GM18508 (cell line): Measurements from ENCODE around the gene AKAP7.
A peak's percentile ranks its signal among the peaks of the same experiment; 100 is the strongest.
"Not testable (repeated sequence)": the region's sequence is repeated elsewhere in the genome, so short reads cannot be mapped to it uniquely, and the experiment has no call there.

Experiments used
- ATAC-seq: cut with Tn5 transposase; IDR thresholded peaks from one replicate; pipeline ENCODE4 v1.9.1; 2021; ENCODE audit warnings: moderate number of reproducible peaks; ENCODE audit not compliant: insufficient read depth, unreplicated experiment

The AKAP7 gene

DNA sequence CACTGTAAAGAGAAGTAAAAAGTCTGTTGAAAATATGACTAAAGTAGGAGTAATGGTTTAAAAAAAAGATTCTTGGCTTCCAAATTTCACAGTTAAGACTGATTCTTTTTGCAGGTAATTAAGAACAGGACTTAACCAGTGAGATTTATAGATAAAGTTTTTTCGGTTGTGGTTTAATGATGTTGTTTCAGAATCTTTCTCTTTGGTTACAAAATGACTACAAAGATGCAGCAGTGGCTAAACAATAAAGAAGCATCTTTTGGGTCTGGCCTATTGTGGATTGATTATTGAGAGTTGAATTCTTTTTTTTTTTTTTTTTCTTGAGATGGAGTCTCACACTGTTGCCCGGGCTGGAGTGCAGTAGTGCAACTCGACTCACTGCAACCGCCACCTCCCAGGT is 109.7 kb downstream of the AKAP7 start:
- no peak for ATAC-seq

DNA sequence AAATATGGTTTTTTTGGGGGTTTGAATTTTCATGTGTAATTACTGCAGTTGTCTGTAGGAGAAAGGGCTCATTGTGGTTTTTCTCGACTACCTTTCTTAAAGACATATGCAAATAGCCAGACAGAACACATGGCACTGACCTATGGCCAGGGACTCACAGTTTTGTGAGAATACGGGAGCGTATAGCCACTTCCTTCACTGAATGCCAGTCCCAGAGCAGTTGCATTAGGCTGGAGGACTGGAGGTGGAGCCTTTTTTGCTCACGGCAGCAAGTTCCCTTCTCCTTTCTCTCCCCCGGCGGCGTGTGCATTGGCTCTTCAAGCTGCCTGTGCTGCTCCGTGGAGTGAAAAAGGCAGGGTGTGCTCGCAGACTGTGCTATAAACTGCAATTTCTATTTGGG is 114.9 kb downstream of the AKAP7 start:
- ATAC-seq, result peak; percentile 72

- no peak for ATAC-seq
Measured at GRCh38 chr6:131250936-131251335, 115.7 kb downstream of the AKAP7 start.

- no peak for ATAC-seq
Measured at GRCh38 chr6:131251590-131252199, 116.4 kb downstream of the AKAP7 start.

- ATAC-seq, result no peak
Measured at GRCh38 chr6:131255434-131255833, 120.2 kb downstream of the AKAP7 start.

DNA sequence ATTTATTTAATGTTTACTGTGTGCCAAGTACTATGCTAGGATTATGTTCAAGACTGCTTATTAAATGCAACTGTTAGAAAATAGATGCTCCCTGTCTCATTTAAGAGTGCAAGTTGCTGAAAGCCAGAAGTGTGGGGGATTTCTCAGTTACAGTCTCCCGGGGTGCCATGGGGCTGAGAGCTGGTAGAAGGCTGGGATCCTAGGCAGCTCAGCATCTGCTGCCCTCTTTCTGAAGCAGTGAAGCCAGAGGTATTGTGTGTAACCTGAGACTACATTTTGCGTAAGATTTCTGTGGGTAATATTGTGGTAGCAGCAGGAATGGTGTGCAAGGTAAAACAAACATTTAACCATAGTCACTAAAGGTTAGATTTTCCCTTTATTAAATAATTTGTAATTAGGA is 120.6 kb downstream of the AKAP7 start:
- ATAC-seq, result no peak

- no peak for ATAC-seq
Measured at GRCh38 chr6:131257104-131257503, 121.8 kb downstream of the AKAP7 start.

GRCh38 chr6:131258010-131258652 is 122.9 kb downstream of the AKAP7 start:
- ATAC-seq, result no peak

DNA sequence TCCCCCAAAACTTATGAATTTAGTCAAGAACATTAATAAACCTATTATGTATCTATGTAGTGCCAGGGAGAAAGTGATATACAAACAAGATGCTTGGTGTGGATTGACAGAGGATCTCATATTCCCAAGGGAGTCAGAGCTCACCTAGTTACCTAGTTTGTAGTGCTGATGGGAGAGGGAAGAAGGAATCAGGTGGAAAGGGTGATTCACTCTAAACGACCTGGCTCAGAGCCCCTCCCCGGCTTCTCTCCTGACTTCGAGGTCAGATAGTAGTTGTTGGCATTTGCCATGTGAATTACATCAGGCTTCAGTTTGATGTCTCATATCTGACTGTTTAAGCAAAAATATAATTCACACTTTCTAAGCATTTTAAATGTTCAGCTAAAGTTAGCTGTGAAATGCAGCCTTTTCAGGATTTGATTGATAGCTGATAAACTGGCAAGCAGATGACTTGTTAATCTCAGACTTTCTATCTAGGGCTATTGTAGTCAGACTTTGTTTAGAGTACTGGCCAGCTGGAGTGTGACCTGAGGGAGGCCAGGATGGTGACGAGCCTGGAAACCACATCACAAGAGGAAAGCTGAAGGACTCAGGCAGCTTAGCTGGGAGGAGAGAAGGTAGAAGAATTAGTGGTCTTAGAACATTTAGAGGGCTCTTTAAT is 123.7 kb downstream of the AKAP7 start:
- no peak for ATAC-seq

- not testable (repeated sequence) for ATAC-seq
Measured at GRCh38 chr6:131260960-131261359, 125.7 kb downstream of the AKAP7 start.

GRCh38 chr6:131262060-131262459 is 126.8 kb downstream of the AKAP7 start:
- no peak for ATAC-seq

DNA sequence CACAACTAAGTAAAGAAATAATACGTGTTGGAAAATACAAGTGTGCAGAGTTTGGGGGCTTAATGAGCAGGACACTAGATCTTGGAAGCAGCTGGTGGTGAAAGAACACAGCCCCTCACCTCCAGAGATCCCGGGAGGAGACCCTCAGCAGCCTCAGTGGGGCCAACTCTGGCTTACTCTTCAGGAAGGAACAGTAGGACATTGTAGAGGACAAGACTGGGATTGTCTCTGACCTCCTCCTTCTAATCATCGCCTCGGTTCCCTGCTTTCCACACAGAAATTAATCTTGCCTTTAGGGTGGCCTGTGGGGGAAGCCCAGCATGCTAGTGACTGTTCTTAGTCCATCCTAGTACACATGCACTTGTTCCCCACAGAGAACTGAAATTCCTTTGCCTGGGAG is 130.7 kb downstream of the AKAP7 start:
- ATAC-seq, result no peak

DNA sequence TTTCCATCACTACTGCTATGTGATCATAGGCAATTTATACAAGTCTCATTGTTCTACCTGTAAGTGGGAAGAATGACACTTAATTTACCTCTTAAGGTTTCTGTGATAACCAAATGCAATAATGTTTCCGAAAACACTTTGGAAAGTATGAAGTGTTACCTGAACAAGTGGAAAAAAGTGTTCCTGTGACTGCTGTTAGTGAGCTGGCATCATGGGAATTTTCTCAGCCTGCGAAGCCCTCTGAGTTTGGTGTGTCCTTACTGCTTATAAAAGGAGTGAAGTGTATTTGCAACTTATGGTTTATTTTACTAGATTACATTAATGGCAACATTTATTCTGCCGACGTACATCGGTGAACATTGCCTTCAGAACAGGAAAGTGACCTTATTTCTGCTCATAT is 133.0 kb downstream of the AKAP7 start:
- no peak for ATAC-seq

GRCh38 chr6:131269565-131270391 is 134.5 kb downstream of the AKAP7 start:
- no peak for ATAC-seq

GRCh38 chr6:131270534-131270933 is 135.3 kb downstream of the AKAP7 start:
- no peak for ATAC-seq

GRCh38 chr6:131275273-131275672 is 140.0 kb downstream of the AKAP7 start:
- ATAC-seq, result no peak

- no peak for ATAC-seq
Measured at GRCh38 chr6:131277591-131277990, 142.3 kb downstream of the AKAP7 start.

DNA sequence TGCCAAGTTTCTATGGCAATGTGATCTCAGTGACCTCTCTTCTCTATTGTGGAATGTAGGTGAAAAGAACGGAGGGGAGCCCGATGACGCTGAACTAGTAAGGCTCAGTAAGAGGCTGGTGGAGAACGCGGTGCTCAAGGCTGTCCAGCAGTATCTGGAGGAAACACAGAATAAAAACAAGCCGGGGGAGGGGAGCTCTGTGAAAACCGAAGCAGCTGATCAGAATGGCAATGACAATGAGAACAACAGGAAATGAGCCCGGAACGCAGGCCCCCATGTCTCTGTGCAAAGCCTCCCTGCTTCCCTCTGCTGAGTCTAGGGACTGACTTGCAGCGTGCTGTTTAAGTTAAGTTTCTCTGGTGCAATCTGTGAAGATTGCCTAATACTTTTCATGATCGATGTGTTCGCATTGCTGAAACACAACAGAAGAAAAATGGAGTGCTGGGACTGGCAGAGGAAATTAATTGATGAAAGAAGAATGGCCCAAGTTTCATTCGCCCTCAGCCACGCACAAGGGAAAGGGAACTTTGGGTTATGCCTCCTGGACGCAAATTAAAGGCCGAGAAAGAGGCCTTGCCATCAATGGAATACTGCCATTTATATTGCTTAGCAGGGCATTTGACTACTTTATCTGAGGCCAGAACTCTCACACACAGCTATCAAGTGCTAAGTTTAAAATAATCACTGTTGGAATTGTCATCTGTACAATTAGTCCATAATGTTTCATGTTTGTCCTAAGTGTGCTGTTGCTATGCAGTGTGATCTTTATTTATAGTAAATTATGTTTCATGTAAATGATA is 146.4 kb downstream of the AKAP7 start:
- ATAC-seq, result no peak

DNA sequence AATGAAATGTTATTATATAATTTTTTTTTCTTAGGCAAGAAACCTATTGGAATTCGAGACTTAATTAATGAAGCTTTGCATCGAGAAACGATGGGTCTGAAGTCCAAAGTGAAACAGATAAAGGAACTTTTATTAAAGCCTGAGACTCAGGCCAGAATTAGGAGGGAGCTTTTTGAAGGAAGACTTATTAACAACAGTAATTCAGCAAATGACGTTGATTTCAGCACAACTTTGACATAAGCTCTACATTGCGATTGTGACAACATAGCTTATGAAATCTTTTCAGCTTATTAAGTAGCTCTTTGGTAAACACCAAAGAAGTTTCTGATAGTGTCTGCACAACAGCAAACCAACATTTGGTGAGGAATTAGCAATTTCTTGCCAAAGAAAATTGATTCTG is 147.1 kb downstream of the AKAP7 start:
- ATAC-seq, result no peak

DNA sequence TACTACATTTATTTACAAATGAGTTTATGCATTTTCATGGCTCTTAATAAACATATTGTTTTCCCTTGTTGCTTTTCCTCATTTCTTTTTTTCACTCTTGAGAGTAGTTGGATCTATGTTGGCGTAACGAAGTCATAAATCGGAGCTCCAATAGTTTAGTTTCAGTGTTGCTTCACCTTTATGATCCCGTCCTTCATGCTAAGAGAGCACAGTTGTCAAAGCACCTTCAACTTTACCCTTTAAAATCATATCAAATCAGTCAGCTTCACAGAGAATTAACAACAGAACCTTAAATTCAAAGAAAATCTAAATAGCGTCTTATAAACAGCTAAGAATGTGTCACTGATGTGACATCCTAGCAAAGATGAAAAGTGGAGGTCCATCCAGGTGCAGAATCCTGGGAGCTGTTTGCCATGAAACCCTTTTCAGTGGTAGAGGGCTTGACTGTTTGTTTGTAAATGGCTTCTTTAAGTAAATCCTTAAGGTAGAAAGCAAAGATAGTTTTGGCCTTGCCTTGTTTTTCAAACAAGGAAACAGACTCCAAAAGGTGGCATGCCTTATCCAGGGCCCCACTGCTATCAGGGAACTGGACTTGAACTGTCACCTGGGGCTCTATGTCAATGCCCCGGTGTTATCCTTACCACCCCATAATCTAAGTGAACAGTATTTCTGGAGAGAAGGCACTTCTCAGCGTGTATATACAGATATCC is 148.4 kb downstream of the AKAP7 start:
- ATAC-seq, result no peak
